ENCODE measurements around the gene MORN1.
"Not testable (repeated sequence)": the region's sequence is repeated elsewhere in the genome, so short reads cannot be mapped to it uniquely, and the experiment has no call there.

- TF ChIP-seq, protein P1, sequence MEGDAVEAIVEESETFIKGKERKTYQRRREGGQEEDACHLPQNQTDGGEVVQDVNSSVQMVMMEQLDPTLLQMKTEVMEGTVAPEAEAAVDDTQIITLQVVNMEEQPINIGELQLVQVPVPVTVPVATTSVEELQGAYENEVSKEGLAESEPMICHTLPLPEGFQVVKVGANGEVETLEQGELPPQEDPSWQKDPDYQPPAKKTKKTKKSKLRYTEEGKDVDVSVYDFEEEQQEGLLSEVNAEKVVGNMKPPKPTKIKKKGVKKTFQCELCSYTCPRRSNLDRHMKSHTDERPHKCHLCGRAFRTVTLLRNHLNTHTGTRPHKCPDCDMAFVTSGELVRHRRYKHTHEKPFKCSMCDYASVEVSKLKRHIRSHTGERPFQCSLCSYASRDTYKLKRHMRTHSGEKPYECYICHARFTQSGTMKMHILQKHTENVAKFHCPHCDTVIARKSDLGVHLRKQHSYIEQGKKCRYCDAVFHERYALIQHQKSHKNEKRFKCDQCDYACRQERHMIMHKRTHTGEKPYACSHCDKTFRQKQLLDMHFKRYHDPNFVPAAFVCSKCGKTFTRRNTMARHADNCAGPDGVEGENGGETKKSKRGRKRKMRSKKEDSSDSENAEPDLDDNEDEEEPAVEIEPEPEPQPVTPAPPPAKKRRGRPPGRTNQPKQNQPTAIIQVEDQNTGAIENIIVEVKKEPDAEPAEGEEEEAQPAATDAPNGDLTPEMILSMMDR (IDR thresholded peaks at IDR 0.05; ENCODE audit: low read length): not testable (repeated sequence)
- TF ChIP-seq EZH2 (IDR thresholded peaks at IDR 0.05; ENCODE audit: borderline replicate concordance, low read length): not testable (repeated sequence)
These were observed 59.8 kb downstream of the MORN1 start for GRCh38 chr1:2331580-2331979.

All from OCI-LY1 (cell line).